GM04504 (cell line): ENCODE results near the gene EEFSEC.

Source experiments
- DNase-seq: peaks from one replicate; pipeline ENCODE4 v3.0.0-alpha.2; 2012; ENCODE audit warnings: low read depth

EEFSEC gene

DNA sequence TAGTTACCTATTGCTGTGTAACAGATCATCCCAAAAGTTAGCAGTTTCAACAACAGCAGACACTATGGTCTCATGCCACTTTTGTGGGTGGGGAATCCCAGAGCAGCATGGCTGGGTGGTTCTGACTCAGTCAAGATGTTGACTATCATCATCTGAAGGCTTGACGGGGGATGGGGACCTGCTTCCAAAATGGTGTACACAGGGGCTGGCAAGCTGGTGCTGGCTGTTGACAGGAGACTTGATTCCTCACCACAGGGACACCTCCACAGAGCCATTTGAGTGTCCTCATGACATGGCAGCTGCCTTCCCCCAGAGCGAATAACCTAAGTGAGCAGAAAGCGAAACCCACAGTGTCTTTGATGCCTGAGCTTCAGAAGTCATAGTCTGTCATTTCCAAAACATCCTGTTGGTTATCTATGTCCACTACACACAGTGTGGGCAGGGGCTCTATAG is 294.3 kb downstream of the EEFSEC start:
- no peak for DNase-seq

DNA sequence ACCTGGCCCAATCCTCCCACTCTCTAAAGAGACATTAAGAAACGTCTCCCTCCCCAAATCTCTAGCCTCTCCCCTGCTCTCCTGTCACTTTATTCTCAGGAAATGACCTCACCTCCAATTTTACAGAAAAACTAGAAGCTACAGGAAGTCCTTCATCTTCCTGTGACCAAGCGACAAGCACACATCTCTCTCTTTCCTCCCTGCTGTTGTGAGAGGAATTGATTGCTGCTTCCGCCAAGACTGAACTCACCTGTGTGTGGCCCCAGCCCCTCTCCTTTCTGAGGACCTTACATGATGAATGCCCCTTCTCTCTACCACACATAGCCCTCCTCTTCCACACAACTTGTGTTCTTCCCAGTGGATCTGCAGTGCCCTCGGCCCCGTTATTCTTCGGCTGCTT is 295.2 kb downstream of the EEFSEC start:
- DNase-seq = no peak

GRCh38 chr3:128449111-128449638 is 295.9 kb downstream of the EEFSEC start:
- DNase-seq = no peak

DNA sequence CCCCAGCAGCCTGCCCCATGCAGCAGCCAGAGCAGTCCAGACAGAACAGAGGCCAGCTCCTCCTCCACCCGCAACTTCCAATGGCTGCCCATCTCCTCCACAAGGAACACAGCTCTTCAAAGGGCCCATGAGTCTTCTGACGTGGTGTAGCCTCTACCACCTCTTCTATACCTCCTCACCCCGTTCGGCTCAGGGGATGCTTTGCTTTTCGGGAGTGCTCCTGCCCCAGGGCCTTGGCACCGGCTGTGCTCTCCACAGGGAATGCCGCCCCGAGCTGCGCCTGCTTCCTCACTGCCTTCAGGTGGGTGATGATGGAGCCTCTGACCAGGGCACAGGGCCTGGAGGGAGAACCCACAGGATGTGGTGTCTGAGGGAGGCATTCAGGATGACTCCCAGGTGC is 298.8 kb downstream of the EEFSEC start:
- DNase-seq = no peak

- no peak for DNase-seq
These were observed 299.5 kb downstream of the EEFSEC start for GRCh38 chr3:128452678-128453275.

DNA sequence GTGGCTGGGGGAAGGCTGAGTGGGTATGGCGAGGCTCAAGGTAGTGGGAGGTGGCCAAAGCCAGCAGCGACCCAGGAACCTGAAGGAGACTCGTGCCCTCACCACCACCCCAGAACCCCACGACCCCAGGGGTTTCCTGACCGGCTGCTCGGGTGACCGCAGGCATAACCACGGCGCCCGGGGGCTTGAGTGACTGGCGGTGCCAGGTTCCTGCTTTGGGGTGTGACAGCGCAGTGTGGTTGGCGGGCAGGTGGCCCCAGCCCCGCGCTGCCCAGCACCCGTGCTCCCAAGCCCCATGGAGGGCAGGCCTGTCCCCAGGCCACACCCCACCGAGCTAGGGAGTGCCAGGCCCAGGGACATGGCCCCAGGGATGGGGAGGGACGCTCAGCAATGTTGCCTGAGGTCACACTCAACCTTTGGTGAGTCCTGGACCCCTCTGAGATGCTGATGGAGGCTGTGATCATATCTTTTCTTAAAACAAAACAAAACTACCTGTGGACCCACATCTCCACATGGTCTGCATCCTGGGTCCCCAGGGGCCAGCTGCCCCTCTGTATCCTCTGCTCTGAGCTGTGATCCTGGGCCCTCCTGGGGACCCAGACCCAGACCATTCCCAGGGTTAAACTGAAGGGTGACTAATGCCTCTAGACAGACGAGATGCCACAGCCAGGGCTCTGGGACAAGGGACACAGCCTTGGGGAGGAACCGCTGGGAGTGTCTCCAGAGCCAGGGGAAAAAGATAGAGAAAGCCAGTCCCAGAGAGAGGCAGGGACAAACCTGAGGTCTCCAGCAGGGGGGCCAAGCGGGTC is 300.4 kb downstream of the EEFSEC start:
- no peak for DNase-seq

- DNase-seq = no peak
These were observed 301.0 kb downstream of the EEFSEC start for GRCh38 chr3:128454310-128454618.

DNA sequence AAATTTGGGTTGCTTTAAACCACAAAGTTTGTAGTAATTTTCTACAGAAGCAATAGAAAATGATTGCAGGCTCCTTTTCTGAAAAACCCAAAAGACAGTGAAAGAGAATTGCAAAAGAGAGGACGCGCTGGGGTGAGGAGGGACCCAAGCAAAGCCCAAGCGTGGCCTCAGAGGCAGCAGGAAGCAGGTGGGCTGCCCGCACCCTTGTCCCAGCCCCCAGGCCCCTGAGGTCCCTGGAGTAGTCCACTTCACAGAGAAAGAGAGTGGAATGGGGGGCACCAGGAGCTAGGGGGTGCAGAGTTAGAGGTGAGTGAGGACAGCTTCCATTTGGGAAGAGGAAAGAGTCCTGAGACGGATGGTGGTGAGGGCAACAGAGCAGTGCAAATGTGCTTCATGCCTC is 301.8 kb downstream of the EEFSEC start:
- no peak for DNase-seq

DNA sequence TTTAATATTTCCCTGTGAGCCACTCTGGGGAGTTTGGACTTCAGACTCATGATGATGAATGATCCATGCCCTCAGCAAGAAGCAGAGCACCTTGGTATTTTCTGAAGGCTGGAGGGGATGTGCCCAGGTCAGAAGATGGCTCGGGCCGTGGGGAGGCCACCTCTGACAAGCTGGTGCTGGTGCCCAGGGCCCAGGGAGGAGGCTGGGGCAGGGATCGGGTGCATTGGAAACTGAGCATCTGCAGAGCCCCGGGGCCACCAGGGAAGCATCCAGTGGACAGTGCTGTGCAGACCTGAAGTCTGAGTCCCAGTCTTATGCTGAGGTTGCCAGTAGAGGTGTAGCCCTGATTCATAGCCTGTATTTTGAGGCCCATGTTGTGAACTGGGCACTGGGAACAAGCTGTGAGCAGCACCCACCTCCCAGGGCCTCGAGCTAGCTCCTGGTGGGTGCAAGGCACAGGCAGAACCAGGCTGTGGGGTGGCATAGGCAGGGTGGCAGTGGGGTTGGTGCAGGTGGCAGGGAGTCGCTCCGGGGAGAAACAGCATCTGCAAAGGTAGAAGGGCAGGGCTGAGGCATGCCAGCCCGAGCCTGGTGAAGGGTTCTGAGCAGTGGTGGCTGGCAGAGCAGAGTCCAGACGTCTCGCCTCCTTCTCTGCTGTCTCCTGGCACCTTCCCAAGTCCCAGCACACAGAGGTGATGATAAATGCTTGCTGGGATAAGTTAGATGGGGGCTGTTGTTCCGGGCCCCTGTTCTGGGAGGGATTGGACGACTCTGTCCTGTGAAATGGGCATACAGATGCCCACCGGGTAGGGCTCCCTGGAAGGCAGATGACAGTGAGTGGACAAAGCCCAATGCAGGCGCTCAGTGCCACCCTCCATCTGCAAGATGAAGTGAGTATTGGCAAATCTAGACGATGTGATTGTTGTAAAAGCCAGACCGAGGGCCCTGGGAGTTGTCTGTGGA is 302.8 kb downstream of the EEFSEC start:
- no peak for DNase-seq

GRCh38 chr3:128456776-128457715 is 303.8 kb downstream of the EEFSEC start:
- no peak for DNase-seq

DNA sequence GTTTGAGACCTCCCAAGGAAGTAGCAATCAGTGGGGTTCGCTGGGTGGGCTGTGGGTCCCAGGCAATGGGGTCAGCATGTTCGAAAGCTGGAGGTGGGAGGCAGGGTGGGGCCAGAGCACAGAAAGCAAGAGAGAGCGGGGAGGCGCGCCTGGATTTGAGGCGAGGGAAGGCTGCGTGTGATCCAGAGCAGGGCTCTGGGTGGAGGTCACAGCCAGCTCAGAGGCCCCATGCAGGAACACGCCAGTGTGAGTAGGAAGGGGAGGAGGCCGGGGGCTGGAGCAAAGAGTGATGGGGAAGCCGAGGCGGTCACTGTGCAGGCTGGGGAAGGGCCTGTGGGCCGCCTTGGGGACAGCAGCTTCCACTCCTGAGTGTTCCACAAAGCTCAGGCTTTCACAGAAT is 304.7 kb downstream of the EEFSEC start:
- DNase-seq = no peak
